Measurements from ENCODE around the gene TANC2.

DNA sequence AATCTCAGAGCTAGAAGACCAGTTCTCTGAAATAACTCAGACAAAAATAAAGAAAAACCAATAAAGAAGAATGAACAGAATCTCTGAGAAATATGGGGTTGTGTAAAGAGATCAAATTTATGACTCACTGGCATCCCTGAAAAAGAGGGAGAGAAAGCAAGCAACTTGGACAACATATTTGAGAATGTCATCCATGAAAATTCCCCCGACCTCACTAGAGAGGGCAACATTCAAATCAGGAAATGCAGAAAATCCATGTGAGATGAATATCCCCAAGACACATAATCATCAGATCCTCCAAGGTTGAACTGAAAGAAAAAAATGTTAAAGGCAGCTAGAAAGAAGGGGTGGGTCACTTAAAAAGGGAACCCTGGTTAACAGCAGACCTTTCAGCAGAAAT, 32.1 kb downstream of the TANC2 start:
- TF ChIP-seq, protein P1, sequence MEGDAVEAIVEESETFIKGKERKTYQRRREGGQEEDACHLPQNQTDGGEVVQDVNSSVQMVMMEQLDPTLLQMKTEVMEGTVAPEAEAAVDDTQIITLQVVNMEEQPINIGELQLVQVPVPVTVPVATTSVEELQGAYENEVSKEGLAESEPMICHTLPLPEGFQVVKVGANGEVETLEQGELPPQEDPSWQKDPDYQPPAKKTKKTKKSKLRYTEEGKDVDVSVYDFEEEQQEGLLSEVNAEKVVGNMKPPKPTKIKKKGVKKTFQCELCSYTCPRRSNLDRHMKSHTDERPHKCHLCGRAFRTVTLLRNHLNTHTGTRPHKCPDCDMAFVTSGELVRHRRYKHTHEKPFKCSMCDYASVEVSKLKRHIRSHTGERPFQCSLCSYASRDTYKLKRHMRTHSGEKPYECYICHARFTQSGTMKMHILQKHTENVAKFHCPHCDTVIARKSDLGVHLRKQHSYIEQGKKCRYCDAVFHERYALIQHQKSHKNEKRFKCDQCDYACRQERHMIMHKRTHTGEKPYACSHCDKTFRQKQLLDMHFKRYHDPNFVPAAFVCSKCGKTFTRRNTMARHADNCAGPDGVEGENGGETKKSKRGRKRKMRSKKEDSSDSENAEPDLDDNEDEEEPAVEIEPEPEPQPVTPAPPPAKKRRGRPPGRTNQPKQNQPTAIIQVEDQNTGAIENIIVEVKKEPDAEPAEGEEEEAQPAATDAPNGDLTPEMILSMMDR (IDR thresholded peaks at IDR 0.05): no peak
- TF ChIP-seq POLR2A (IDR thresholded peaks at IDR 0.05): no peak
- TF ChIP-seq POLR2AphosphoS5 (IDR thresholded peaks at IDR 0.05): no peak

All from transverse colon (tissue), 4 donors.